Effector memory CD8-positive, alpha-beta T cell (primary cell): Measurements from ENCODE around the gene NOS1AP.

Source experiments
- ATAC-seq: fragments of 150-1000 bp; cut with Tn5 transposase; replicated peaks from 2 replicates; pipeline ENCODE4 v1.10.0; 2021; ENCODE audit warnings: mild to moderate bottlenecking, moderate library complexity
- DNase-seq, 3 experiments: peaks; one replicate each; pipeline ENCODE4 v3.0.0; 2021
- H3K27ac Mint-ChIP-seq, 2 donors: one replicate each; pipeline ENCODE4 v1.8.0; 2022; ENCODE audit warnings: mild to moderate bottlenecking in 2 of 2, mixed read lengths in 2 of 2, moderate library complexity in 2 of 2
- H3K27me3 Mint-ChIP-seq, 2 donors: one replicate each; pipeline ENCODE4 v1.8.0; 2022; ENCODE audit warnings: mixed read lengths in 2 of 2
- H3K36me3 Mint-ChIP-seq: one replicate; pipeline ENCODE4 v1.8.0; 2022; ENCODE audit warnings: mild to moderate bottlenecking, moderate library complexity, mixed read lengths; ENCODE audit not compliant: insufficient read depth
- H3K4me1 Mint-ChIP-seq, 2 donors: one replicate each; pipeline ENCODE4 v1.8.0; 2022; ENCODE audit warnings: low read depth in 2 of 2, mixed read lengths in 2 of 2
- H3K4me3 Mint-ChIP-seq, 2 donors: one replicate each; pipeline ENCODE4 v1.8.0; 2022; ENCODE audit warnings: mild to moderate bottlenecking in 2 of 2, mixed read lengths in 2 of 2, moderate library complexity in 2 of 2
- H3K9me3 Mint-ChIP-seq, 2 donors: one replicate each; pipeline ENCODE4 v1.8.0; 2022; ENCODE audit warnings: mixed read lengths in 2 of 2

The NOS1AP gene

DNA sequence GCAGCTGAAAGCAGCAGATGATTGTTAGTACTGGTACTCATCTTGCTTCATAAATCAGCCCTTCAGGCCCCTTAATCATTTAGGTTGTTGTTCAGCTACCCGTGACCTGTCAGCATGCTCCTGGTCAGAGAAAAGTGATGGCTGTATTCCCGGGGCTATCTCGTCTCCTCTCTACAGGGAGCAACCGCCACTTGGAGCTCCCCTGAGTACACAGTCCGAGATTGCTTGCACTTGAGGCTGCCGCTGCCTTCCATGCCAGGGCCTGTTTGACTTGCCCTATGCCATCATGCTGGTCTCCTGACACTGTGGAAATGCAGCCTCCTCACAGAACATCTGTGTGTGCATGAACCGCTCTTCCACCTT lies 209.6 kb downstream of the NOS1AP start:
- DNase-seq (no peak), ATAC-seq (no peak)
- Mint-ChIP-seq H3K4me1 (no peaks in the 10 kb centered on the region), H3K27me3 (peaks cover 40 to 53% of the 10 kb centered on the region in 2 donors), H3K36me3 (no peaks in the 10 kb centered on the region), H3K9me3 (no peaks in the 10 kb centered on the region), H3K4me3 (no peak overlapping the region), H3K27ac (no peak overlapping the region)

DNA sequence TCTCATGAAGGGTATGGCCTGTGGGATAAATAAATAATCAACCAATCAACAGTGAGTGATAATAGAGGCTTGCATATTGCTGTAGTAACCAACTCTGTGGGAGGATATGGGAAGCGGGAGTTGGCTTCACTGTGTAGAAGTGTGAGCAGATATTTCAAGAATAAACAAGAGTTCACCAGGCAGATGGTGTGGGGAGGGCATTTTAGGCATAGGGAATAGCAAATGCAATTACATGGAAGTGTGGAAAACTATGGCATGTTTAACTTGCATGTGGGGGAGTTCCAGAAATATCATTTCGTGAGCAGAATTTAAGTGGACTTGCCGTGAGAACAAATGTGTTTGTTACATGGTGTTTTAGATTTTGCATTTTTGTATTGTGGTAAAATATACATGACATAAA lies 211.9 kb downstream of the NOS1AP start:
- Mint-ChIP-seq H3K27ac (no peak overlapping the region), H3K36me3 (no peaks in the 10 kb centered on the region), H3K27me3 (peaks cover 54 to 59% of the 10 kb centered on the region in 2 donors), H3K4me1 (no peaks in the 10 kb centered on the region), H3K9me3 (no peaks in the 10 kb centered on the region), H3K4me3 (no peak overlapping the region)
- ATAC-seq (no peak), DNase-seq (no peak)

DNA sequence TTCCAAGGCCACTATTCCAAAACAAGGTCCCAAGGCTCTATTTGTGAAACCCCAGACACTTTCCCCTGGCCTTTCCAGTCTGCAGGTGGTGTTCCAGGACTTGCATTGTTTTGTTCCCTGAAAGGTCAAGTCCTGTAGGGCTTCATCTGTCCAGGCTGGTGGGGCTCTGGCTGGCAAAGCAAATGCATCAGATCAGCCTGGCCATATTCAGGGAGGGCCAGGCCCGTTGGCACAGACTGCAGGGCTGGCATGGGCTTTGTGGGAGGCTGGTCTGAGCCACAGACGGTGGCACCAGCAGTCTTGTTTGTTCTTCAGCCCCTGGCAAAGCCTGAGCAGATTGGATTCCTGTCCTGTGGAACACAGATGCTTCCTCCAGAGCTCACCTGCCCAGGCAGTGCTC lies 214.2 kb downstream of the NOS1AP start:
- no peaks in the 10 kb centered on the region for H3K4me1 Mint-ChIP-seq
- ATAC-seq: no peak
- H3K9me3 Mint-ChIP-seq: no peaks in the 10 kb centered on the region
- no peak overlapping the region for H3K27ac Mint-ChIP-seq
- DNase-seq: no peak
- H3K36me3 Mint-ChIP-seq: no peaks in the 10 kb centered on the region
- H3K27me3 Mint-ChIP-seq: peaks cover 57 to 70% of the 10 kb centered on the region in 2 donors
- H3K4me3 Mint-ChIP-seq: no peak overlapping the region

DNA sequence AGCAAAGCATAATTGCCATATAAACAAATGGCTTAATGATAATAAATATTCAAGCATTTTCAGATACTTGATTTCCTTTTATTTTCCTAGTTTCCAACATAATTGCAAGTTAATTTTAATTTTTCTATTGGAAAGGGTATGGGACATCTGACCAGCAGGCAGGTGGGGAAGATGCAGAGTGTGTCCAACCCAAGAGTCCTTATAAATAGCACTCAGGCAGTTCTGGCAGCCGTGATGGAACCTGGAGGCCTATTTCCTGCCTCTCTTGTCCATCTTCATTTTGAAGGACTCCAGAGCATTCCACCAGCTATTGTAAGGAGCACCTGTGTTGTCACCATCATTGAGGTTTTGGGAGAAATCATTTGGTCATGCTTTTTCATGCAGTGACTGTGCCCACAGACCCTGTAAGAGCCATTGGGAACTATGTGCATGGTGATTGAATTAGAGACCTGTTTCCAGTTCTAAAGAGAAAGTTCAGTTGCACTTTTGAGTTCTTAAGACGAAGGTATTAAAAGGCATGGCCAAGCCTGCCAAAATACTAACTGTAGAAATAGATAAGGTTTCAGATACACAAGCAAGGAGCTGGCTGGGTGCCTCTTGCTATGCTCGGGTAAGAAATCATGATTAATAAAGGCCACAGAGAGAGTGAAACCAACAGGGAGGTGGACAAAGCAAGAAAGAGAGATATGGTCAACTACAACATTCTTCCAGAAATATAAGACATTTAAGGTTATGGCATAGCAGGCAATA lies 214.9 kb downstream of the NOS1AP start:
- no peak overlapping the region for H3K4me3 Mint-ChIP-seq
- no peak for DNase-seq
- no peaks in the 10 kb centered on the region for H3K4me1 Mint-ChIP-seq
- H3K27me3 Mint-ChIP-seq: peaks cover 53 to 66% of the 10 kb centered on the region in 2 donors
- no peak for ATAC-seq
- no peaks in the 10 kb centered on the region for H3K36me3 Mint-ChIP-seq
- H3K9me3 Mint-ChIP-seq: no peaks in the 10 kb centered on the region
- no peak overlapping the region for H3K27ac Mint-ChIP-seq

DNA sequence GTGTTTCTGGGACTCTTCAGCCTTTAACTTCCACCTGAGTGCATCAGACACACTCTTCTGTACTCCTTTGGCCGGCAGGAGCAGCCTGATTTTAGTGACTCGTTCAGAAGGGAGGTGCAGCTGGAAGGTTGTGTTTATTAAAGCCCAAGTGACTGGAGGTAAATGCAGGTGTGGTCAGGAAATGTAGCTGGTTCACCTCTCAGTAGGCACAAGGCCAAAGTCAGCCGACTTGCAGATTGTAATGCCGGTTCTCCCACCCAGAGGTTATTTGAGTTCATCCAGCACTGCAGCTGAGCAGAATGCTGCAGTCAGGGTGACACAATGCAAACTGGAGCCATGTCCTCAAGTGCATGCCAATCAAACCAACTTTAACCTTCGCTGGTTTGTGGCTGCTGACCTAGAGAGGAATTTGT lies 215.7 kb downstream of the NOS1AP start:
- no peak overlapping the region for H3K4me3 Mint-ChIP-seq
- H3K27ac Mint-ChIP-seq: no peak overlapping the region
- no peaks in the 10 kb centered on the region for H3K4me1 Mint-ChIP-seq
- ATAC-seq (no peak), DNase-seq (no peak)
- no peaks in the 10 kb centered on the region for H3K36me3 Mint-ChIP-seq
- no peaks in the 10 kb centered on the region for H3K9me3 Mint-ChIP-seq
- peaks cover 54 to 68% of the 10 kb centered on the region in 2 donors for H3K27me3 Mint-ChIP-seq

DNA sequence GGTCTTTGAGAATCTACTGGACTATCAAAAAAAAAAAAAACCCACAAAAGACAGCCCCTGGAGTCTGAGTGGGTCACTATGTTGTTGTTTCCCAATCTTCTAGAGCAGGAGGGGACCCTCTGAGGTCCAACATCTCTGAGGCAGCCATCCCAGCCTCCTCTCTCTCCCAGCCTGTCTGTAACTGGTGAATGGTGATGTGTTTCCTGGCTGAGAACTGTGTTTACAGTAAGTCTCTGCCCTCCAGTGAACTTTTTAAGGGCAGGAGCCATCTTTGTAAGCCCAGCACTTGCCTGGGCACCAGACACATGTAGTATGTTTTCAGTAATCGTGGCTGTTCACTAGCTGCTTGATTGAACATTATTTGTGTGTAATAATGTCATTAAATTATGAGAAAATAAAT lies 221.5 kb downstream of the NOS1AP start:
- Mint-ChIP-seq H3K4me1 (no peaks in the 10 kb centered on the region), H3K27ac (no peak overlapping the region), H3K4me3 (no peak overlapping the region), H3K27me3 (peaks cover 47 to 77% of the 10 kb centered on the region in 2 donors), H3K9me3 (no peaks in the 10 kb centered on the region), H3K36me3 (no peaks in the 10 kb centered on the region)
- ATAC-seq (no peak), DNase-seq (no peak)

DNA sequence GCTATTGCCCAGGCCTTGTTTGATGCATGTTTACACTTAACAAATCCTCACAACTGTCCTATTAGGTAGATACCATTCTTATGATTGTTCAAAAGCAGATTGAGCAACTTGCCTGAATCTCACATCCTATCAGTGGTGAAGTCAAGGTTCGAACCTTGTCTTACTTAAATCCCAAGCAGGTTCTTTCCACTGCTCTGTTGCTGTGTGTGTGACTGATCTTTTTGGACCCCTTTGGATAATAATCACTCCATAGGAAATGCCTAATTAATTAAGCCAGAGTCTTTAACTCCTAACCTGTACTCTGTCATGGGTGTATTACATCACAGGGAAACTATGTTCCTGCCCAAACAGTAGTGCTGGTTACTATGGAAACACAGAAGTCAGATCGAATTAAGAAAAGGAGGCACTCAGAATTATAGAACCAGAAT lies 222.9 kb downstream of the NOS1AP start:
- Mint-ChIP-seq H3K27ac (no peak overlapping the region), H3K36me3 (no peaks in the 10 kb centered on the region), H3K27me3 (peaks cover 49 to 77% of the 10 kb centered on the region in 2 donors), H3K9me3 (no peaks in the 10 kb centered on the region), H3K4me1 (no peaks in the 10 kb centered on the region), H3K4me3 (no peak overlapping the region)
- DNase-seq (no peak), ATAC-seq (no peak)

DNA sequence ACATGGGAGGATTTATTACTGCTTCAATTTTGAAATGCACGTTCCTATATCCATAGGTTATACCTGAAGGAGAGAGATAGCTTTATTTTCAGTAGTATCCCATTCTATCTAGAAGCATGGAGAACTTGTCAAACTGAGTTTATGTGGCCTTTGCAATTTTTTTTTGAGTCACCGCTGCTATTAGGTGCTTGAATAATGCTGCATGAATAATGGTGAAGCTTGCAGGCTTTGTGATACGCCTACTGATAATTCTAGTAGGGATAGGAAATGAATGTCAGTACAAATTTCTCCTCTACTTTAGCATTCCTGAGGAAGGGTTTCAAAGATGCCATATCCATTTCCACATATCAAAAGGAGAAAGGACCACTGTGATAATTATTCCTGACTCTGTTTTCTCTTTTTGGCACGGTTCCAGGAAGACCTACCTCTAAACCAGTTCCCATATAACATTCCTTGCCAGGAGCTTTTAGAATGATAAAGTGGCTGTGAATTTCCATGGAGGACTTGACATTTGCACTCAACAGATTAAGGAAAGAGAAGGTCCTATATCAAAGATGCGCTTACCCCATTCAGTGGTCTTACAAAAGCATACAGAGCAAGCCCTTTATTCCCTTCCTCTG lies 223.7 kb downstream of the NOS1AP start:
- Mint-ChIP-seq H3K36me3 (no peaks in the 10 kb centered on the region), H3K9me3 (no peaks in the 10 kb centered on the region), H3K4me3 (no peak overlapping the region), H3K27ac (no peak overlapping the region), H3K27me3 (peaks cover 46 to 79% of the 10 kb centered on the region in 2 donors), H3K4me1 (no peaks in the 10 kb centered on the region)
- ATAC-seq (no peak), DNase-seq (no peak)

DNA sequence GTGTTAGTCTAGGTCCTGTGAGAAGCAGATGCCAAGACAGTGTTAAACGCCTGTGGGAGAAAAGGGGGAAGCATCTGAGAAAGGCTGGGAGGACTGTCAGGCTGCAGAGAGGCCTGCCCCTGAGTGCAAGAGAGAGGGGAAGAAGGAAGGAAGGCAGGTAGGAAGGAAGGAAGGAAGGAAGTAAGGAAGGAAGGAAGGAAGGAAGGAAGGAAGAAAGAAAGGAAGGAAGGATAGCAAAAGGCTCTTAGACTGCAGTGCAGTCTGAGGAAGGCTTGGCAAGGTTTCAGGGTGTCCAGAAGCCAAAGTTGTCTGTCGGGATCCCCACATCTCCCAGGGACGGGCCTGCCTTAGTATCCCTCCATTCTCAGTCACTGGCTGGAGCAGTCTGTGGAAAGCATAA lies 224.5 kb downstream of the NOS1AP start:
- DNase-seq (no peak), ATAC-seq (no peak)
- H3K9me3 Mint-ChIP-seq: no peaks in the 10 kb centered on the region
- no peak overlapping the region for H3K27ac Mint-ChIP-seq
- H3K36me3 Mint-ChIP-seq: no peaks in the 10 kb centered on the region
- no peak overlapping the region for H3K4me3 Mint-ChIP-seq
- H3K27me3 Mint-ChIP-seq: peaks cover 49 to 87% of the 10 kb centered on the region in 2 donors
- H3K4me1 Mint-ChIP-seq: no peaks in the 10 kb centered on the region

DNA sequence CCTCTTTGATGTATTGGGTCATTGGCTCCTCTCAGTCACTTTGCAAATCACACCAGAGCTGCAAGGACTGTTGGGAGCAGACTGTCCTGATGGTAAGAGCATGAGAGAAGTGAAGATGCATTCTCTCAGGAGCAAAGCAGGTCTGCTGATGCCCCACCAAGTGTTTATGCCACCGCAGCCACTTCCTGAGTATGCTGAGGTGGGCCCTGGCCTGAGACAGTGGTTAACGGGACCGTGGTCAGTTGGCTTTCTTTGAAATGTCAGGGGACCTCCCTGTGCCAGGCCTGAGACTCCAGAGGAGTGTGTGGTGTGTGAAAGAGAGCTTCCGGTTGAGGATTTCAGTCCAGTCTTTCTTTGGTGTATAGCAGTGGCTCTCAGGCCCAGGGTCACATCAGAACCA lies 227.7 kb downstream of the NOS1AP start:
- H3K27ac Mint-ChIP-seq: no peak overlapping the region
- H3K4me1 Mint-ChIP-seq: no peaks in the 10 kb centered on the region
- DNase-seq (no peak), ATAC-seq (no peak)
- peaks cover 0 to 4% of the 10 kb centered on the region in 2 donors for H3K9me3 Mint-ChIP-seq
- H3K27me3 Mint-ChIP-seq: peaks cover 56 to 91% of the 10 kb centered on the region in 2 donors
- no peak overlapping the region for H3K4me3 Mint-ChIP-seq
- no peaks in the 10 kb centered on the region for H3K36me3 Mint-ChIP-seq

DNA sequence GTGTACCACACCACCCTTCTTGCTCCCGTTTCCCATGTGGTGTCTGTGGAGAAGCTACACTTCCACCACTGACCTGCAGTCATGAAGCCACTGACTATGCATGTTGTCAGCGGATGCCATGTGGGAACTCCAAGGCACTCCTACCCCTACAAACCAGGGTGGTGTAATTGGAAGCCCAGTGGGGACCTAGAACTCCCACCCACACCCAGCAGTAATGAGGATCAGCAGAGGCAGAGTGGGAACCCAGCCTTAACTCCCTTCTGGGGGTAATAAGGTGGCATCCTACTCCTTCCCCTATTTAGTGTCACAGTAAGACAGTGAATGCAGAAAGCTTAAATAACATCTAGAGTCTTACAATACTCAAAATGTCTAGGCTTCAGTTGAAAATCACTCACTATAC lies 228.8 kb downstream of the NOS1AP start:
- Mint-ChIP-seq H3K4me3 (no peak overlapping the region), H3K27ac (no peak overlapping the region), H3K27me3 (peaks cover 52 to 81% of the 10 kb centered on the region in 2 donors), H3K36me3 (no peaks in the 10 kb centered on the region), H3K9me3 (peaks cover 0 to 4% of the 10 kb centered on the region in 2 donors), H3K4me1 (no peaks in the 10 kb centered on the region)
- DNase-seq (no peak), ATAC-seq (no peak)

DNA sequence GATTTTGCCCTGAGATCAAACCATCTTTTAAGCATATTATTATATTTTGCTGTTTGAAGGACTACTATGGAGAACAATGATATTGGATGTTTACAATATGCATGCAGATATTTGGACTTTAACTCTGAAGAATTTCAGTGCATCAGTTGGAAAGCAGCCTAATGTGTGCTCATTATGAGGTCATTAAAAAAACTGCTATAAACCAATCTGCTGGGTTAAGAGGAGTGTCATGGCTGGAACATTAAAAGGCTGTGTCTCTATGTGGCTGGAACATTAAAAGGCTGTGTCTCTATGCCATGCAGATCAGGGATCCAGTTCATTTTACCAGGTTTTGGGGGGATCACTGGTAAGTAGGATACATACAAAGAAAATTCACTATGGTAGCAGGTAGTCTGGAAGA lies 229.5 kb downstream of the NOS1AP start:
- Mint-ChIP-seq H3K27ac (no peak overlapping the region), H3K27me3 (peaks cover 48 to 73% of the 10 kb centered on the region in 2 donors), H3K36me3 (no peaks in the 10 kb centered on the region), H3K4me3 (no peak overlapping the region), H3K9me3 (peaks cover 0 to 4% of the 10 kb centered on the region in 2 donors), H3K4me1 (no peaks in the 10 kb centered on the region)
- ATAC-seq: no peak
- DNase-seq: no peak

DNA sequence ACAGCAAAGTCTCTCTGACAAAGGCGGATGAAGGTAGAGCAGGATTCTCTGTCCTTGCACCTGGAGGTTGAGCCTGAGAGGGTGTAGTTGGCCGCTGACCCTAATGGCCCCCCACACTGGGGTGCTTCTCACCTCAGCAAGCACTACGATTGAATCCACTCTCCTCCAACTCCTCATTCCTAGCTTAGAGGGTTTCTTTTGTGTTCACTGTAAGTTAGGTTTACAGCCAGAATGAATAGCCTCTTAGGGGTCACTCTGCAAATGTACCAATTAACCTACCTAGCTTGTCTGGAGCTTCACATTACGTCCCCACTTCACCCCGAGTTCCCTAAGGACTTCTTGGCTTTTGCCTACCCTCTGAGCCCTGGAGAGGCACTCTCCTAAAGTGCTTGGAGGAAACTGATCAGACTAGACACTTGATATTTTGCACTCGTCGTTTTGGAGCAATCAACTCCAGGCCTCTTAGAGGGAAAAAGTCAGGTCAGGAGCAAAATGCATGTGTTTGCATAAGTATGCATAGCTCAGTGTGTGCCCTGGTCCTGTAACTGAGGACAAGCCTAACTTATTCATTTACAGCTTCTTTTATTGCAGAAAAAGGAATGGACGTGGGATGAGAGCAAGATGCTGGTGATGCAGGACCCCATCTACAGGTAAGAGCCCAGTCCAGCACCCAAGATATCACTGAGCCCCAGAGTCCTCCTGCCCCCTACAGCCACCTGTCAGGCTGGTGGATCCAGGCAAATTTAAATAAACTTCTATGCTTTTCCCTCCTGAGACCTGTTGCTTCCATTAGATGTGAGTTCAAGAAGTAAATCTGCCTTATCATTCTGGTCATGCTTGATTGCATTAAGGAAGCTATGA lies 230.8 kb downstream of the NOS1AP start:
- DNase-seq: no peak
- H3K9me3 Mint-ChIP-seq: peaks cover 0 to 4% of the 10 kb centered on the region in 2 donors
- H3K27me3 Mint-ChIP-seq: peaks cover 44 to 61% of the 10 kb centered on the region in 2 donors
- H3K4me1 Mint-ChIP-seq: no peaks in the 10 kb centered on the region
- H3K27ac Mint-ChIP-seq: no peak overlapping the region
- no peaks in the 10 kb centered on the region for H3K36me3 Mint-ChIP-seq
- no peak for ATAC-seq
- H3K4me3 Mint-ChIP-seq: no peak overlapping the region
